ENCODE results near the gene THYN1. TPM values are rescaled to one million over a fixed set of nuclear protein-coding genes. Genes with fewer than 3 reads are reported as not detected.

The THYN1 gene
- total RNA-seq, 8 experiments from 2014 or later = 45.7 to 97.0 (median 70.3) TPM

DNA sequence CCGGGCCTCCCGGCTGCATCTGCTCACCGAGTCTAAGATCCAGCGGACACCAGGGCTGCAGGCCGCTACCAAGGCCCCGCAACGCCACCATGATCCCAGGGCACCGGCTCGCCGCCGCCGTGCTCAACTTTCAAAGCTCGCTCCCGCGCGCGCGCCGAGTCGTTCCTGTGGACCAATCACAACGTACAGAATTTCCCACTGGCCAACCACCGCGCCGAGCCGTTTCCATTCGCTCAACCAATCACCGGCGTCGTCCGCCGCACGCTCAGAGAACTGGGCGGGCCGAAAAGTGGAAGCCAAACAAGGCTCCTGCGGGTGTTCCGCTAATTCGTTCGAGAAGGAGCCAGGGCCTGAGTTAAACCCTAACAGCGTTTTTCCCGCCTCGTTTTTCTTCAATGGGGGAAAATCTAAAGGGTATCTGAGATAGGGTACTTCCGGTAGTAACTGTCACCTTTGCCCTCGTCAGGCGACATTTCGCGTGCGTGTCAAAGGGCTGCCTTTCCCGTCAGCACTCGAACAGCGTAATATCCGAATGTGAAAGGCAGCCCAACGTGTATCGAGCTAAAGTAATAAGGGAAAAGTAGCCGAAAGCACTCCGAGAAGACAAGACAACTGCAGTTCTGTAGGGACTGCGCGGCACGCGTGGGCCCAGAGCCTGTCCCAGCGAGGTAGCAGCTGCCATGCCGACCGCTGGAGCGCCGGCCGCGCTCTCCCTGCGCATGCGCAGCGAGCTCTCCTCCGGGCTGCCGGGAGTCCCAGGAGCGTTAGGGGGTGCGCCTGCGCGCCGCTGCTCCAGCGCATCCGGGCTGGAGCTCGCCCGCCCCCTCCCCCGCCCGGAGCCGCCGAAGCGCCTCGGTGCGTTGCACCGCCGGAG, 29.1 kb downstream of the THYN1 start, which contains the start of the genes NCAPD3 and VPS26B:
Gene NCAPD3, minus strand, starts transcription at position 132 of the 874 bp plus-strand sequence. Its CDS starts 41 bp downstream, at position 91.
Gene VPS26B, plus strand, starts transcription at position 836 of the 874 bp plus-strand sequence. CDS start 452 bp downstream, outside the sequence.
- peak; percentile 79 to 89 (median 85) for ATAC-seq (replicated peaks in 6 of 8)
- peak within 1 kb of the TSS; percentile 61 to 93 (median 62) for H3K4me3 ChIP-seq
- peak within 1 kb of the TSS; percentile 80 to 86 for H3K27ac ChIP-seq
- WGBS, 10 experiments = 0 to 3% (median 1%) methylated on average over 4 to 23 of the region's 89 CpGs; no CpG with 5 or more reads in 4 of the 10 experiments
- H3K4me1 ChIP-seq (replicated peaks in 1 of 2) = peaks cover 8 to 12% of the 10 kb centered on the region in 2 donors
- in situ Hi-C loops (cut with MboI; ENCODE audit: low pct_unique_long_range_greater_than_20kb in 2 of 9, low sequenced_read_pairs in 9 of 9, unreplicated experiment in 9 of 9) = no loop called here

DNA sequence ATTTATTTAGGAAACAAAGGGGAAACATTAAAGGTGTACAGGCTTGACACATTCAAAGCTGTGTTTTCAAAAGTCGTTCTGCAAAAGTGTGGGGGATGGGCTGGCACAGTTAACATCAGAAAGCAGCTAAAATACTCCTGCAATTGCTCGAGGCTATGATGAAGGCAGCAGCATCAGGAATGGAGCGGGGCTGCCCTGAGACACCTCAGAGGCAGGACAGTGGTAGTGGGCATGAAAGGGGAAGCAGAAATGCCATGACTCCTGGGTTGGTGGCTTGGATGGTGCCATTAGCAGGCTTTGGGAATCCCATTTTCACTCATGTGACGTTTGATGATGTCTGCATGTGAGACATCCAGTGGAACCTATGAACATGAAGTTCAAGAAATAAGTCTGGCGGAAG, 30.0 kb downstream of the THYN1 start:
- ATAC-seq (replicated peaks in 6 of 8) = no peak
- H3K4me3 ChIP-seq = peak overlapping the region; percentile 61 to 93 (median 62)
- no peak overlapping the region for H3K27ac ChIP-seq
- in situ Hi-C loops (cut with MboI; ENCODE audit: low pct_unique_long_range_greater_than_20kb in 2 of 9, low sequenced_read_pairs in 9 of 9, unreplicated experiment in 9 of 9) = no loop called here
- peaks cover 8 to 12% of the 10 kb centered on the region in 2 donors for H3K4me1 ChIP-seq (replicated peaks in 1 of 2)
- 0 to 20% (median 8%) methylated on average over 1 to 5 of the region's 5 CpGs; no CpG with 5 or more reads in 1 of the 10 experiments for WGBS, 10 experiments

DNA sequence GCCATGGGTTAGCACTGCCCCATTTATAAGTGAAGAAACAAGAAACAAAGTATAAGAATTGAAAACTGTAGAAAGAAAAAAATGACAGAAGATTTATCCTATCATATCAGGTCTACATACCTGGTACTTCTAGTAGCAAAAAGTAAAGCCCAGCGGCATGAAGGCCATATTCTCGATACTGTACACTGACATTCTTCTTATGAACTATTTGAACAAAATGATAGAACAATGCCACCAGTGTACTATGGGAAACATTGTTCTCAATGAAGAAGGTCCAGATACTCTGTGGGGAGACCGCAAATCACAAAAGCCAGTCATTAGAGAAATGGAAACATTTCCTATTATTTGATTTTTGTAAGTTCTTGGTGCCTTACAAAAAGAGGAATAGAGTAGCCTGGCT, 36.3 kb downstream of the THYN1 start:
- ATAC-seq (replicated peaks in 6 of 8) = no peak
- H3K27ac ChIP-seq = no peak overlapping the region
- 83 to 100% (median 92%) methylated on average over 1 to 3 of the region's 3 CpGs for whole genome bisulfite sequencing, 10 experiments
- H3K4me1 ChIP-seq (replicated peaks in 1 of 2) = no peaks in the 10 kb centered on the region
- in situ Hi-C loops (cut with MboI; ENCODE audit: low pct_unique_long_range_greater_than_20kb in 2 of 9, low sequenced_read_pairs in 9 of 9, unreplicated experiment in 9 of 9) = no loop called here
- H3K4me3 ChIP-seq = no peak overlapping the region

DNA sequence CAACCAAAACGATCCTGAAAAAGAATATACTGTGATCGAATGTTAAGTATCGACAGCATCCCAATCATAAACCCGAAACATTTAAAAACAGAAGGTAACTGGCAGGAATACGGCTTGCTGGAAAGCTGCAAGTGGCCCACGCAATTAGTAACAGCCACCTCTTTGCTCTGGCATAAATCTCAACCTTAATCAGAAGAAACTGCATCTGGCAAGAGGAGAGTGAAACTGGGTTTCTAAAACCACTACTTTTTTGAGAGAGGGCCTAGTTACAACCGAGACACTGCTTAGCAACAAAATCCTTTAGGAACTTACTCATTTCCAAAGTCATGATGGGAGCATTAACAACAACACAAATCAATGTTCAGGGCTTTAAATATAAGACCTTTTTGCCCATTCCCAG, 37.3 kb downstream of the THYN1 start:
- Histone ChIP-seq H3K4me3 (no peak overlapping the region), H3K4me1 (replicated peaks in 1 of 2) (no peaks in the 10 kb centered on the region), H3K27ac (no peak overlapping the region)
- 82 to 100% (median 96%) methylated on average over 4 to 7 of the region's 7 CpGs for WGBS, 10 experiments
- ATAC-seq (replicated peaks in 6 of 8) = no peak
- in situ Hi-C loops (cut with MboI; ENCODE audit: low pct_unique_long_range_greater_than_20kb in 2 of 9, low sequenced_read_pairs in 9 of 9, unreplicated experiment in 9 of 9) = no loop called here

DNA sequence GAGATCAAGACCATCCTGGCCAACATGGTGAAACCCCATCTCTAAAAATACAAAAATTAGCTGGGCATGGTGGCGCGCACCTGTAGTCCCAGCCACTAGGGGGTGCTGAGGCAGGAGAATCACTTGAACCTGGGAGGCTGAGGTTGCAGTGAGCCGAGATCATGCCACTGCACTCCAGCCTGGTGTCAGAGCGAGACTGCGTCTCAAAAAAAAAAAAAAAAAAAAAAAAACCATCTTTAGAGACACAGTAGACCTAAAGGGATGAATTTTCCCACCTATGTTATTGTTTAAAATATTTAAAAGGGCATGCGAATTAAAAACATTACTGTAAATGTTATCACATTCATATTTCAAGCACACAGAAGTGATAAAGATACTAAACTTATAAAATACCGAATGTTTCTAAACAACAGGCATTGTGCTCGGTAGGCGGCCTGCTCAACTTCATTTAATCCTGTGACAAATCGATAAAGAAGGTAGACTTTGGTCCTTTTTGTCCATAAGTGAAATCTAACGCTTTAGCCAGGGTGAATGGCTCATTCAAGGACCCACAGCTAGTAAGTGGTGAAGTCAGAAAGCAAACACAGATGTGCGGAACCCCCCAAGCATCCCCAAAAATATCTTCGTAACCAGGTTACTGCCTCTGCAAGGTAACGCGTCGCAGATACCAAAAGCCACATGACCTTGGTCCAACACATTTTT, 45.5 kb downstream of the THYN1 start:
- WGBS, 10 experiments = 63 to 99% (median 84%) methylated on average over 2 to 13 of the region's 16 CpGs
- no peak for ATAC-seq (replicated peaks in 6 of 8)

DNA sequence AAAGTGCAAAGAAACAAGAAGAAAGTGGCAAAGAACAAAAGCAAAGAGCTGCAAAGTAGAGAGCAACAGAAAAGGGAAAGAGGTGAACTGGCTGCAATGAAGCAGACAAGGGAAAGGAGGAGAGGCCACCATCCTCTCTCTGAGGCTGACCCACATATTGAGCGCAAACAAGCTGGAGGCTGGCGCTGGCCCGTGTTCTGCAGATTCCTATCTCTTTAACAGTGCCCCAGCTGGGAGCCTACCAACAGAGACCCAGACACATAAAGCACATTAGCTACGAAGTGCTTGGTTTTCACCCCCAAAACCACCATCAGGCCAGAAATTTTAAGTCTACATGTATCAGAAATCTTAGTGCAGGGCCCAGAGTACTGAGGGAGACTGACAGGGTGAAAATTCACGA, 47.0 kb downstream of the THYN1 start:
- 90 to 100% (median 94%) methylated on average over 1 to 5 of the region's 5 CpGs; no CpG with 5 or more reads in 3 of the 10 experiments for WGBS, 10 experiments
- Histone ChIP-seq H3K27ac (no peak overlapping the region), H3K4me3 (no peak overlapping the region), H3K4me1 (replicated peaks in 1 of 2) (no peaks in the 10 kb centered on the region)
- in situ Hi-C loops (cut with MboI; ENCODE audit: low pct_unique_long_range_greater_than_20kb in 2 of 9, low sequenced_read_pairs in 9 of 9, unreplicated experiment in 9 of 9) = no loop called here
- ATAC-seq (replicated peaks in 6 of 8) = no peak

More for the DNA sequence above, 45.5 kb downstream of the THYN1 start:
- no peak overlapping the region for H3K4me3 ChIP-seq
- H3K27ac ChIP-seq = no peak overlapping the region
- no peaks in the 10 kb centered on the region for H3K4me1 ChIP-seq (replicated peaks in 1 of 2)
- in situ Hi-C loops (cut with MboI; ENCODE audit: low pct_unique_long_range_greater_than_20kb in 2 of 9, low sequenced_read_pairs in 9 of 9, unreplicated experiment in 9 of 9) = no loop called here

DNA sequence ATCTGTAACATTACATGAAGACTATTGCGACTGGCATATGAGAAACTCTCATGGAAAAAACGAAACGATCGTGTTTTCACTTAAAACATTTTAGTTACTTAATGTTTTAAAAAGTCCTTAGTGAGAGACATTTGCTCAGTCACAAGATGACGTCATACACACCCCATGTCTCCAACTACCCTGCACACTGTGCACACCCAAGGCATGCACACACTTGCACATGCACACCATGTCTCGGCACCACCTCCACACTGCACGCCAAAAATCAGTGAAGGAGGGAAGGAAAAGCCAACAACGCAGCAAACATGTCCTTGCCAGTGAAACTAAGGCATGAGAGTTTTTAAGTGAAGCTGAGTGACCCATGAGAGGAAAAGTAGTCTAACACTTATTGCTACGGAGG, 47.4 kb downstream of the THYN1 start:
- ATAC-seq (replicated peaks in 6 of 8) = no peak
- in situ Hi-C loops (cut with MboI; ENCODE audit: low pct_unique_long_range_greater_than_20kb in 2 of 9, low sequenced_read_pairs in 9 of 9, unreplicated experiment in 9 of 9) = no loop called here
- WGBS, 10 experiments = 90 to 100% (median 93%) methylated on average over 2 to 9 of the region's 9 CpGs
- H3K4me3 ChIP-seq = no peak overlapping the region
- no peaks in the 10 kb centered on the region for H3K4me1 ChIP-seq (replicated peaks in 1 of 2)
- no peak overlapping the region for H3K27ac ChIP-seq

DNA sequence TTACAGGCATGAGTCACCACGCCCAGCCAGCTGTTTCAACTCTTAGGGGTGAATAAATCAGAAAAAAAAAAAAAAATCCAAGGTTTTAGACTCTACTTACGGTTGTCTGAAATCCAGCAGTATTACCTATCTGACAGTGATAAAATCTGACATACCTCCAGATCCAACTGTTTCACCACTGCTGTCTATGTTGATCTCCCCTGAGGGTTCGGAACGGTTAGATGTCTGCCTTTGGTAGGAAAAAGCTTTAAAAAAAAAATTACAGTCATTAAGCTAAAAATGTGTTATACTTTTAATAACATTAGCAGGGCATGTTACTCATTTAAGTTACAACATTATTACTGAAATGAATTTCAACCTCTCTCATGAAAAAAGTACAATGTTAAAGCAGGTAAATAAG, 50.5 kb downstream of the THYN1 start:
- Histone ChIP-seq H3K4me3 (no peak overlapping the region), H3K4me1 (replicated peaks in 1 of 2) (no peaks in the 10 kb centered on the region), H3K27ac (no peak overlapping the region)
- in situ Hi-C loops (cut with MboI; ENCODE audit: low pct_unique_long_range_greater_than_20kb in 2 of 9, low sequenced_read_pairs in 9 of 9, unreplicated experiment in 9 of 9) = no loop called here
- ATAC-seq (replicated peaks in 6 of 8) = no peak
- WGBS, 10 experiments = 89 to 100% (median 100%) methylated on average over 1 to 3 of the region's 4 CpGs; no CpG with 5 or more reads in 2 of the 10 experiments

DNA sequence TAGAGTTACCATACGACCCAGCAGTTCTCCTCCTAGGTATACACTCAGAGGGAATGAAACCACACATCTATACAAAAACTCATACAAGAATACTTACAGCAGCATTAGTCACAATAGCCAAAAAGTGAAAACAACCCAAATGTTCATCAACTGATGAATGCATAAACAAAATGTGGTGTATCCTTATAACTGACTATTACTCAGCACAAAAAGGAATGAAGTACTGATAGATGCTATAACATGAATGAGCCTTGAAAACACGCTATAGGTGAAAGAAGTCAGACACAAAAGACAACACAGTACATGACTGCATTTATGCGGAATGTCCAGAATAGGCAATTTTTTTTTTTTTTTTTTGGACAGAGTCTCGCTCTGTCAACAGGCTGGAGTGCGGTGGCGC, 52.5 kb downstream of the THYN1 start:
- Histone ChIP-seq H3K27ac (no peak overlapping the region), H3K4me1 (replicated peaks in 1 of 2) (no peaks in the 10 kb centered on the region), H3K4me3 (no peak overlapping the region)
- ATAC-seq (replicated peaks in 6 of 8) = no peak
- in situ Hi-C loops (cut with MboI; ENCODE audit: low pct_unique_long_range_greater_than_20kb in 2 of 9, low sequenced_read_pairs in 9 of 9, unreplicated experiment in 9 of 9) = no loop called here
- 93 to 100% (median 100%) methylated on average over 1 to 6 of the region's 6 CpGs; no CpG with 5 or more reads in 1 of the 10 experiments for WGBS, 10 experiments

DNA sequence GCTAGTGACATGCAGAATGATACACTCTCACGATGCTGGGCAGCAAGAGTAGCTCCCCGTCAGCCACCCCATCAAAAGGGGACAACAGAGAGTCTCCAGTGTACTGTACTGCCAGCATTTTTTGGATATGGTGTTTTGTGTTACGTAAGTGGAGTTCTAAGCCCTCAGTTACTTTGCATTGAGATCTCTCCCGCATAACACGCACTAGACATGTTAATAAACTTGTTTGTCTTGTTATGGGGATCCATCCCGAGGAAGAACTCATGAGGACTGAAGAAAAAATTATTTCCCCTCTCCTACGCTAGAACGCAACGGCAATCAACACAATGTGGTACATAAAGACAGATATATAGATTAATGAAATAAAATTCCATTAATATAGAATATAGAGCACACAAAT, 53.6 kb downstream of the THYN1 start:
- 33 to 100% (median 96%) methylated on average over 1 to 8 of the region's 9 CpGs; no CpG with 5 or more reads in 3 of the 10 experiments for WGBS, 10 experiments
- in situ Hi-C loops (cut with MboI; ENCODE audit: low pct_unique_long_range_greater_than_20kb in 2 of 9, low sequenced_read_pairs in 9 of 9, unreplicated experiment in 9 of 9) = no loop called here
- Histone ChIP-seq H3K4me3 (no peak overlapping the region), H3K27ac (no peak overlapping the region), H3K4me1 (replicated peaks in 1 of 2) (no peaks in the 10 kb centered on the region)
- ATAC-seq (replicated peaks in 6 of 8) = no peak

Other genes starting within 250 kb of the THYN1 start
- 100 to 1,000 TPM in 1 of 8 experiments, 10 to 100 TPM in 7; 34.1 to 141 (median 58.4) TPM for gene JAM3, start 184.3 kb downstream of the THYN1 start, total RNA-seq
- 10 to 100 TPM in 7 of 8 experiments, 1 to 10 TPM in 1; 6.5 to 54.4 (median 12.1) TPM for gene NCAPD3, start 29.4 kb downstream of the THYN1 start, total RNA-seq
- gene VPS26B, start 28.7 kb downstream of the THYN1 start, total RNA-seq = 10 to 100 TPM; 22.3 to 46.0 (median 37.0) TPM
- 10 to 100 TPM; 21.4 to 45.0 (median 28.2) TPM for gene ACAD8, start 216 bp upstream of the THYN1 start, total RNA-seq
- gene GLB1L3, start 23.0 kb upstream of the THYN1 start, total RNA-seq = 1 to 10 TPM in 3 of 8 experiments, under 1 TPM in 4, not detected in 1; 0.13 to 1.7 (median 1.00) TPM
- 10 to 100 TPM in 1 of 8 experiments, 1 to 10 TPM in 7; 1.8 to 13.6 (median 5.2) TPM for gene GLB1L2, start 78.6 kb upstream of the THYN1 start, total RNA-seq
- 10 to 100 TPM in 5 of 8 experiments, 1 to 10 TPM in 1, under 1 TPM in 2; 0.18 to 23.9 (median 17.6) TPM for gene B3GAT1, start 158.9 kb upstream of the THYN1 start, total RNA-seq

All from motor neuron (in vitro differentiated cells).